ENCODE measurements around the gene PDE11A. TPM values are rescaled to one million over a fixed set of nuclear protein-coding genes. Genes with fewer than 3 reads are reported as not detected.

PDE11A gene
- total RNA-seq, 4 donors from 2014 or later, result 0.37 to 1.2 (median 1.1) TPM; not detected in 1

DNA sequence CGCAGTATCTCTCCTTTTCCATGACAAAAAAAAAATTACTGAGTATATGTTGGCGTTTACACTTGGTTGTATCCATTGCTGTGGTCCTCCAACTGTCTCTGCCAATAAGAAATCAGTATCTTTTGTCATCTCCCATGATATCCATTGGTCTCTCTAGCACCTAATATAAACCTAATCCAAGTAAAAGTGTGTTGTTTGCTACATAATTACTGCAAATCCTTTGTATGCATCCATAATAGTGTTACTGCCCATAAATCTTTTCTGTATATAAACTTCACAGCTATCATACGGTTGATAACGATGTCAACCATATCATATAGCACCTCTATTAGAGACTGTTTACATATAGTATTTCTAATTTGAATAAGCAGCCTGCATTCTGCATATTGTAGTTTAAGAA, 453.1 kb downstream of the PDE11A start:
- H3K27me3 ChIP-seq, result no peaks in the 10 kb centered on the region
- no peaks in the 10 kb centered on the region for H3K36me3 ChIP-seq
- no peak for TF ChIP-seq POLR2AphosphoS5 (IDR thresholded peaks at IDR 0.05)
- no peak for TF ChIP-seq POLR2A (IDR thresholded peaks at IDR 0.05)
- TF ChIP-seq, protein P1, sequence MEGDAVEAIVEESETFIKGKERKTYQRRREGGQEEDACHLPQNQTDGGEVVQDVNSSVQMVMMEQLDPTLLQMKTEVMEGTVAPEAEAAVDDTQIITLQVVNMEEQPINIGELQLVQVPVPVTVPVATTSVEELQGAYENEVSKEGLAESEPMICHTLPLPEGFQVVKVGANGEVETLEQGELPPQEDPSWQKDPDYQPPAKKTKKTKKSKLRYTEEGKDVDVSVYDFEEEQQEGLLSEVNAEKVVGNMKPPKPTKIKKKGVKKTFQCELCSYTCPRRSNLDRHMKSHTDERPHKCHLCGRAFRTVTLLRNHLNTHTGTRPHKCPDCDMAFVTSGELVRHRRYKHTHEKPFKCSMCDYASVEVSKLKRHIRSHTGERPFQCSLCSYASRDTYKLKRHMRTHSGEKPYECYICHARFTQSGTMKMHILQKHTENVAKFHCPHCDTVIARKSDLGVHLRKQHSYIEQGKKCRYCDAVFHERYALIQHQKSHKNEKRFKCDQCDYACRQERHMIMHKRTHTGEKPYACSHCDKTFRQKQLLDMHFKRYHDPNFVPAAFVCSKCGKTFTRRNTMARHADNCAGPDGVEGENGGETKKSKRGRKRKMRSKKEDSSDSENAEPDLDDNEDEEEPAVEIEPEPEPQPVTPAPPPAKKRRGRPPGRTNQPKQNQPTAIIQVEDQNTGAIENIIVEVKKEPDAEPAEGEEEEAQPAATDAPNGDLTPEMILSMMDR (IDR thresholded peaks at IDR 0.05), result no peak
- no peak for TF ChIP-seq EP300 (IDR thresholded peaks at IDR 0.05; ENCODE audit: low read depth)
- no peak for DNase-seq
- H3K4me3 ChIP-seq, result peak overlapping the region in 2 of 4 donors; percentile 67 to 76
- in situ Hi-C loops (cut with MboI; ENCODE audit: low pct_ligation_motif_present in 1 of 4, low pct_unique_long_range_greater_than_20kb in 1 of 4, low sequenced_read_pairs in 3 of 4), result loop anchor here (25.0 kb wide), 2 partner anchors 282 to 457 kb away; no protein-coding TSS in a partner anchor
- intact Hi-C loops (cut with DNase I; ENCODE audit: low total_unique reads), result no loop called here
- WGBS, 2 donors (ENCODE audit: low coverage in 1 of 2), result 85 to 88% methylated on average over 4 of the region's 4 CpGs
- H3K9me3 ChIP-seq, result no peaks in the 10 kb centered on the region
- H3K4me1 ChIP-seq, result peaks cover 0 to 8% (median 5%) of the 10 kb centered on the region in 4 donors
- peak overlapping the region in 1 of 4 donors; percentile 92 for H3K27ac ChIP-seq

DNA sequence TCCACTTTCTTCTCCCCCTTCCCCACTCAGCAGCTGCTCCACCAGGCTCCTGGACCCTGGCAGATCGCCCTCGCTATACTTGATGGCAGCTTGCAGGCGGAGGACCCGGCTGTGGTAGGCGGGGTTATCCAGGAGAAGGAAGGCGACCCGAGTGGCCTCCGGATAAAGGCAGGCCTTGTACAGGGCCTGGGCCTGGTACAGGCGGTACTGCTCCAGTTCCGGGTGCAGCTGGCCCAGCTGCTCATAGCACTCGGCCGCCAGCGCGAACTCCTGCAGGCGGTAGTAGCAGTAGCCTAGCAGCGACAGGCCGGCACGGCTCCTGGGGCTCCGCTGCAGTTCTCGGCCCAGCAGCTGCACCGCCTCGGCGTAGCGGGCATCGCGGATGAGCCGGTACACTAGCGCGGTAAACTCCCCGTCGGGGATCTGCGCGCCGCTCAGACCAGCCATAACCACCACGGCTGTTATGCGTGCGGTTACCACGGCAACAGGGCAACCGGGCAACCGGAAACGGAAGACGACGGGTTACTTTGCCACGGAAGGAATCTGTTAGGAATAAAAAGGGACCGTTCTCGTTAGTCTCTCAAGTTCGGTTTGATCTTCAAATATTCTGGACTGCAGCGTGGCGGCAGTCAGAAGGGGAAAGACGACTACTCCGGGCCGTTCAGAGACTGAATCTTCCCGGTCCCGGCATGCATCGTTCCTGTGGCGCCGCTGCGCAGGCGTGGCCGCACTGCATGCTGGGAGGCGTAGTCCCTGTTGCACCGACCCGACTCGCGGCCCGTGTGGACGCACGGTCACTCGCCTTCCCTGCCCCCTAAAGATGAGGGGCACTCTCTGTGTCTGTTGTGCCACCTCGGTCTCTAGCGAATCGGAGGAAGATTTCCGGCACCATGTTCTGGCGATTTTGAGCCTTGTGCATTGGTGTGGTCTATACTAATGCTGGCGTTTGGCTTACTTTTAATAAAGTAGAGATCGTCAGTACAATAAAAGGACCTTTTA, 454.0 kb downstream of the PDE11A start:
- Histone ChIP-seq H3K4me1 (peaks cover 0 to 8% (median 5%) of the 10 kb centered on the region in 4 donors), H3K27ac (peak overlapping the region; percentile 90 to 98 (median 91)), H3K4me3 (peak overlapping the region; percentile 67 to 97 (median 75)), H3K9me3 (no peaks in the 10 kb centered on the region), H3K36me3 (no peaks in the 10 kb centered on the region), H3K27me3 (no peaks in the 10 kb centered on the region)
- WGBS, 2 donors (ENCODE audit: low coverage in 1 of 2), result 0 to 5% methylated on average over 23 to 73 of the region's 76 CpGs
- intact Hi-C loops (cut with DNase I; ENCODE audit: low total_unique reads), result no loop called here
- TF ChIP-seq, protein P1 (IDR thresholded peaks at IDR 0.05), result peak in 1 of 5 experiments; percentile 9
- no peak for TF ChIP-seq EP300 (IDR thresholded peaks at IDR 0.05; ENCODE audit: low read depth)
- TF ChIP-seq POLR2A (IDR thresholded peaks at IDR 0.05), result peak; percentile 45
- peak in 2 of 3 donors; percentile 25 to 67 for TF ChIP-seq POLR2AphosphoS5 (IDR thresholded peaks at IDR 0.05)
- peak; percentile 92 for DNase-seq
- in situ Hi-C loops (cut with MboI; ENCODE audit: low pct_ligation_motif_present in 1 of 4, low pct_unique_long_range_greater_than_20kb in 1 of 4, low sequenced_read_pairs in 3 of 4), result loop anchor here (25.0 kb wide), 2 partner anchors 281 to 456 kb away; no protein-coding TSS in a partner anchor

DNA sequence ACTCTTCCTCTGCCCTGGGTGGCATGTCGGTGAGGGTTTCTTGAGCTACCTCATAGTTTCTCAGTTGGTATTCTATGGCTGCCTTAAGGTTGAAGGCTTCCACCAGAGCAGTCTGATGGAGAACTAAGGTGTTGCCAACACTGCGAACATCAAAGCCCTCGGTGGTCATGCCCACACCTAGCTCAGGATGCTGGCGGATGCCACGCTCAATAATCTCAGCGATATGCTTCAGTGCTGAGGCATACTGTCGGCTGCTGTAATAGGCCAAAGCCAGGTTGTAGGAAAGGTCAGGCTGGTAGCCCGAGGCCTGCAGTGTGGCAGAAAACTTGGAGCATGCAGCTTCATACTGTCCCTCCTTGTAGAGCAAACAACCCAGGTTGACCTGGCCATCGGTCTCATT, 454.7 kb downstream of the PDE11A start:
- Histone ChIP-seq H3K4me1 (peaks cover 0 to 8% (median 5%) of the 10 kb centered on the region in 4 donors), H3K36me3 (no peaks in the 10 kb centered on the region), H3K27ac (peak overlapping the region; percentile 90 to 98 (median 91)), H3K4me3 (peak overlapping the region in 3 of 4 donors; percentile 67 to 76 (median 74)), H3K27me3 (no peaks in the 10 kb centered on the region), H3K9me3 (no peaks in the 10 kb centered on the region)
- in situ Hi-C loops (cut with MboI; ENCODE audit: low pct_ligation_motif_present in 1 of 4, low pct_unique_long_range_greater_than_20kb in 1 of 4, low sequenced_read_pairs in 3 of 4) (loop anchor here (25.0 kb wide), 2 partner anchors 281 to 456 kb away; no protein-coding TSS in a partner anchor), intact Hi-C loops (cut with DNase I; ENCODE audit: low total_unique reads) (no loop called here)
- no peak for DNase-seq
- TF ChIP-seq POLR2A (IDR thresholded peaks at IDR 0.05) (no peak), EP300 (IDR thresholded peaks at IDR 0.05; ENCODE audit: low read depth) (no peak), POLR2AphosphoS5 (IDR thresholded peaks at IDR 0.05) (no peak)
- TF ChIP-seq, protein P1 (IDR thresholded peaks at IDR 0.05), result no peak
- 88 to 100% methylated on average over 1 to 9 of the region's 9 CpGs for WGBS, 2 donors (ENCODE audit: low coverage in 1 of 2)

DNA sequence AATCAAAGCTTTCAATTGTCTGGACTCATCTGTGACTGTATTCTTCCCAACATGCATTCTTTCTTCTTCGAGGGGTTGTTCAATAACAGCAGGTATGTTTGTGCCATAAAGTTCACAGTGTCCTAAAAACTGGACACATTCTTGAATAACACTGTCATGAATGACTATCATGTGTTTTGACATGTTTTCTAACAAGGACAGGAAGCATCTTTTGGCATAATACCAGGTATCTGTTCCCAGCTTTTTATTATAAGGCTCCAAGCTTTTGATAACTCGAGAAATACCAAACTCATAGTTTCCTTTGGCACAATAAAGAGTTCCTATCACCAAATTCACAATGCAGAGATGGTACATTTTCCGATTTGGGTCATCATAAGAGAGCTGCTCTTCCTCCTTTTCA, 455.8 kb downstream of the PDE11A start:
- 88 to 93% methylated on average over 2 of the region's 3 CpGs for WGBS, 2 donors (ENCODE audit: low coverage in 1 of 2)
- Histone ChIP-seq H3K36me3 (no peaks in the 10 kb centered on the region), H3K4me1 (peaks cover 0 to 8% (median 5%) of the 10 kb centered on the region in 4 donors), H3K4me3 (no peak overlapping the region), H3K27ac (no peak overlapping the region), H3K9me3 (no peaks in the 10 kb centered on the region), H3K27me3 (no peaks in the 10 kb centered on the region)
- DNase-seq, result no peak
- intact Hi-C loops (cut with DNase I; ENCODE audit: low total_unique reads), result no loop called here
- in situ Hi-C loops (cut with MboI; ENCODE audit: low pct_ligation_motif_present in 1 of 4, low pct_unique_long_range_greater_than_20kb in 1 of 4, low sequenced_read_pairs in 3 of 4), result loop anchor here (25.0 kb wide), 2 partner anchors 279 to 454 kb away; no protein-coding TSS in a partner anchor
- no peak for TF ChIP-seq EP300 (IDR thresholded peaks at IDR 0.05; ENCODE audit: low read depth)
- TF ChIP-seq, protein P1 (IDR thresholded peaks at IDR 0.05), result no peak

All from transverse colon (tissue), 4 donors.